ENCODE measurements around the gene PGAM2.
"Not testable (repeated sequence)": the region's sequence is repeated elsewhere in the genome, so short reads cannot be mapped to it uniquely, and the experiment has no call there.

The PGAM2 gene

GRCh38 chr7:44038961-44039558 is 26.3 kb downstream of the PGAM2 start:
- H3K4me1 ChIP-seq (ENCODE audit: control insufficient read depth, insufficient read depth, low read length); CTCF ChIA-PET; H3K9me3 ChIP-seq (ENCODE audit: control insufficient read depth, insufficient read depth, low read depth, low read length); H3K27ac ChIP-seq (ENCODE audit: extremely low read depth, low read depth, low read length); H3K36me3 ChIP-seq (ENCODE audit: control insufficient read depth in 2 of 2, insufficient read depth in 1 of 2, low read length in 2 of 2): not testable (repeated sequence)
- POLR2A ChIA-PET = interaction anchor here (0.6 kb wide), 1 partner anchor 436 kb away, joined by 3 read pairs; no protein-coding TSS in a partner anchor
- TF ChIP-seq KLF1 (tag by site-specific recombination; IDR thresholded peaks at IDR 0.05) (peak; percentile 99), ZFHX2 (tag by site-specific recombination; conservative IDR thresholded peaks at IDR 0.05) (peak; percentile 91), BCL11A (tag by site-specific recombination; IDR thresholded peaks at IDR 0.05; ENCODE audit: low read depth) (peak; percentile 76; the same call in 1 of the 2 replicates), ZIC2 (tag by site-specific recombination; IDR thresholded peaks at IDR 0.05) (0 out of 2 replicates have a peak, but pooled peaks have one; percentile 12), KLF16 (tag by site-specific recombination; IDR thresholded peaks at IDR 0.05) (peak; percentile 75), HIC1 (tag by site-specific recombination; IDR thresholded peaks at IDR 0.05) (peak; percentile 18; the same call in 1 of the 2 replicates), ZNF10 (tag by site-specific recombination; IDR thresholded peaks at IDR 0.05) (peak; percentile 57; the same call in 1 of the 2 replicates), ZNF335 (tag by site-specific recombination; conservative IDR thresholded peaks at IDR 0.05) (peak; percentile 72), EGR2 (tag by site-specific recombination; IDR thresholded peaks at IDR 0.05; ENCODE audit: low read depth) (peak; percentile 93), SP2 (tag by site-specific recombination; IDR thresholded peaks at IDR 0.05) (peak; percentile 91), SP7 (tag by site-specific recombination; IDR thresholded peaks at IDR 0.05) (peak; percentile 54; the same call in 1 of the 2 replicates), SCRT1 (tag by site-specific recombination; IDR thresholded peaks at IDR 0.05; ENCODE audit: borderline replicate concordance) (peak; percentile 90), SP3 (tag by site-specific recombination; IDR thresholded peaks at IDR 0.05) (peak; percentile 93), OSR2 (tag by site-specific recombination; IDR thresholded peaks at IDR 0.05) (0 out of 2 replicates have a peak, but pooled peaks have one; percentile 16), GLIS2 (tag by site-specific recombination; IDR thresholded peaks at IDR 0.05) (peak; percentile 87), ZEB2 (tag by site-specific recombination; IDR thresholded peaks at IDR 0.05) (0 out of 2 replicates have a peak, but pooled peaks have one; percentile 25), ZBTB26 (tag by site-specific recombination; optimal IDR thresholded peaks at IDR 0.05) (peak; percentile 23), ZNF341 (tag by site-specific recombination; IDR thresholded peaks at IDR 0.05; ENCODE audit: low read depth) (peak; percentile 62), GLIS1 (tag by site-specific recombination; IDR thresholded peaks at IDR 0.05) (peak; percentile 53), KLF9 (tag by site-specific recombination; IDR thresholded peaks at IDR 0.05; ENCODE audit: low read depth) (peak; percentile 85), KLF10 (tag by site-specific recombination; IDR thresholded peaks at IDR 0.05) (0 out of 2 replicates have a peak, but pooled peaks have one; percentile 24), ZNF391 (tag by site-specific recombination; IDR thresholded peaks at IDR 0.05; ENCODE audit: borderline replicate concordance, low read depth) (0 out of 2 replicates have a peak, but pooled peaks have one; percentile 45), KLF17 (tag by site-specific recombination; IDR thresholded peaks at IDR 0.05) (peak; percentile 98), SCRT2 (tag by site-specific recombination; IDR thresholded peaks at IDR 0.05) (peak; percentile 97)
- TF ChIP-seq, protein P1, sequence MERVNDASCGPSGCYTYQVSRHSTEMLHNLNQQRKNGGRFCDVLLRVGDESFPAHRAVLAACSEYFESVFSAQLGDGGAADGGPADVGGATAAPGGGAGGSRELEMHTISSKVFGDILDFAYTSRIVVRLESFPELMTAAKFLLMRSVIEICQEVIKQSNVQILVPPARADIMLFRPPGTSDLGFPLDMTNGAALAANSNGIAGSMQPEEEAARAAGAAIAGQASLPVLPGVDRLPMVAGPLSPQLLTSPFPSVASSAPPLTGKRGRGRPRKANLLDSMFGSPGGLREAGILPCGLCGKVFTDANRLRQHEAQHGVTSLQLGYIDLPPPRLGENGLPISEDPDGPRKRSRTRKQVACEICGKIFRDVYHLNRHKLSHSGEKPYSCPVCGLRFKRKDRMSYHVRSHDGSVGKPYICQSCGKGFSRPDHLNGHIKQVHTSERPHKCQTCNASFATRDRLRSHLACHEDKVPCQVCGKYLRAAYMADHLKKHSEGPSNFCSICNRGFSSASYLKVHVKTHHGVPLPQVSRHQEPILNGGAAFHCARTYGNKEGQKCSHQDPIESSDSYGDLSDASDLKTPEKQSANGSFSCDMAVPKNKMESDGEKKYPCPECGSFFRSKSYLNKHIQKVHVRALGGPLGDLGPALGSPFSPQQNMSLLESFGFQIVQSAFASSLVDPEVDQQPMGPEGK (tag by site-specific recombination; IDR thresholded peaks at IDR 0.05) = peak; percentile 75
- peak overlapping the region; percentile 34 for H3K4me3 ChIP-seq (ENCODE audit: low read depth, low read length)

DNA sequence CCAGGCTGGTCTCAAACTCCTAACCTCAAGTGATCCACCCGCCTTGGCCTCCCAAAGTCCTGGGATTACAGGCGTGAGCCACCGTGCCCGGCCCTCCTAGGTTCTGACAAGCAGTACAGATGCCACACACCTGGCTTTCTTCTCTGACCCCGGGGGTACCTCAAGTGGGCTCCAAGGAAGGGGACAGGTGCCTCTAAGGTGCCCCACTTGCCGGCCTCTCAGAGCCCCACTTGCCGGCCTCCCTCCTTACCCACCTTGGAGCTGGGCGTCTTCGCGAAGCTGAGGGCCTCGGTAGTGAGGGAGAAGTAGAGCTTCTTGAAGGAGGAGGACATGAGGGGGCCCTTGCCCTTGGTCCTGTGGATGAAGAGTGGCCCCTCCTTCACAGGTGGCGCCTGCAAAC is 26.8 kb downstream of the PGAM2 start:
- H3K27ac ChIP-seq (ENCODE audit: extremely low read depth, low read depth, low read length); H3K9me3 ChIP-seq (ENCODE audit: control insufficient read depth, insufficient read depth, low read depth, low read length); CTCF ChIA-PET; H3K4me3 ChIP-seq (ENCODE audit: low read depth, low read length); H3K36me3 ChIP-seq (ENCODE audit: control insufficient read depth in 2 of 2, insufficient read depth in 1 of 2, low read length in 2 of 2); H3K4me1 ChIP-seq (ENCODE audit: control insufficient read depth, insufficient read depth, low read length); POLR2A ChIA-PET: not testable (repeated sequence)

DNA sequence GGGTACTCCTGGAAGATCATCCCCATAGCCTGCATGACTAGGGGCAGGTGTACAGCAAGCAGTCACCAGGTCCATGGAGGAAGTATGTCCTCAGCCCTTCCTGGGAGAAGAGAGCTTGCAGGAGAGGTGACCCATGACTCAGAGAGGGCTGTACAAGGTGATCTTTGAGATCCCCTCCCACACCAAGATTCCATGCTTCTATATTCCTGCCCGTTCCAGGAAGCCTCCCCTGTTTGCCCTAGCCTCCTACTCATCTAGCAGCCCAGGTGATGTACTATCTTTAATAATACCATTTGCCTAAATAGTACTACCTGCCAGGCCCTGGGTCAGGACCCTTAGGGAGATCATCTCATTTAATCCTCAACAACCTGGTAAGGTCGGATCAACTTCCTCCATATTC is 27.4 kb downstream of the PGAM2 start:
- H3K4me1 ChIP-seq (ENCODE audit: control insufficient read depth, insufficient read depth, low read length); CTCF ChIA-PET; POLR2A ChIA-PET; H3K9me3 ChIP-seq (ENCODE audit: control insufficient read depth, insufficient read depth, low read depth, low read length); H3K27ac ChIP-seq (ENCODE audit: extremely low read depth, low read depth, low read length); H3K4me3 ChIP-seq (ENCODE audit: low read depth, low read length); H3K36me3 ChIP-seq (ENCODE audit: control insufficient read depth in 2 of 2, insufficient read depth in 1 of 2, low read length in 2 of 2): not testable (repeated sequence)
